ENCODE data around the gene KLRF2. TPM values are rescaled to one million over a fixed set of nuclear protein-coding genes. Genes with fewer than 3 reads are reported as not detected.

KLRF2 gene
- total RNA-seq, 4 donors from 2014 or later, result not detected

GRCh38 chr12:9856894-9857293 lies 24.4 kb upstream of the KLRF2 start:
- TF ChIP-seq, protein P1, sequence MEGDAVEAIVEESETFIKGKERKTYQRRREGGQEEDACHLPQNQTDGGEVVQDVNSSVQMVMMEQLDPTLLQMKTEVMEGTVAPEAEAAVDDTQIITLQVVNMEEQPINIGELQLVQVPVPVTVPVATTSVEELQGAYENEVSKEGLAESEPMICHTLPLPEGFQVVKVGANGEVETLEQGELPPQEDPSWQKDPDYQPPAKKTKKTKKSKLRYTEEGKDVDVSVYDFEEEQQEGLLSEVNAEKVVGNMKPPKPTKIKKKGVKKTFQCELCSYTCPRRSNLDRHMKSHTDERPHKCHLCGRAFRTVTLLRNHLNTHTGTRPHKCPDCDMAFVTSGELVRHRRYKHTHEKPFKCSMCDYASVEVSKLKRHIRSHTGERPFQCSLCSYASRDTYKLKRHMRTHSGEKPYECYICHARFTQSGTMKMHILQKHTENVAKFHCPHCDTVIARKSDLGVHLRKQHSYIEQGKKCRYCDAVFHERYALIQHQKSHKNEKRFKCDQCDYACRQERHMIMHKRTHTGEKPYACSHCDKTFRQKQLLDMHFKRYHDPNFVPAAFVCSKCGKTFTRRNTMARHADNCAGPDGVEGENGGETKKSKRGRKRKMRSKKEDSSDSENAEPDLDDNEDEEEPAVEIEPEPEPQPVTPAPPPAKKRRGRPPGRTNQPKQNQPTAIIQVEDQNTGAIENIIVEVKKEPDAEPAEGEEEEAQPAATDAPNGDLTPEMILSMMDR (IDR thresholded peaks at IDR 0.05; ENCODE audit: low read depth), result no peak

- TF ChIP-seq, protein P1 (IDR thresholded peaks at IDR 0.05; ENCODE audit: low read depth), result no peak
These were observed 23.2 kb upstream of the KLRF2 start for GRCh38 chr12:9858135-9858534.

- TF ChIP-seq, protein P1 (IDR thresholded peaks at IDR 0.05; ENCODE audit: low read depth), result no peak
These were observed 16.2 kb upstream of the KLRF2 start for GRCh38 chr12:9864913-9865675.

DNA sequence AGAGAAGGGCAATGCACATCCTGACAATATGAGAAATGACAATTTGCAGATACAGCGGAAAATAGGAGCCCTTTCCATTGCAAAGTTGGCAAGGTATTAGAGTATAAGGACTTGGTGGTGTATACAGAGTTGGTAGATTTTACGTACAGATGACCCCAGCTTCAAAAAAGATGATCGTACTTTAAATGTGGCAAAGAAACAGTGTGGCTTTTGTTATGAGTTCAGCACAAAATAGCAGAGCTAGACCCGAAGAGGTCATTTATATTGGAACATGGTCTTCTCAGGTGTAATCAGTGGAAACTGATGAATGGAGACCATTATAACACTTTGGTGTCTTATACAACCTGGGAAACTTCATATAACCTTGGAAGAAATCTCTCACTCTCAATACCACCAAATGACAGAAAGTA lies 14.4 kb upstream of the KLRF2 start:
- TF ChIP-seq, protein P1 (IDR thresholded peaks at IDR 0.05; ENCODE audit: low read depth), result no peak

DNA sequence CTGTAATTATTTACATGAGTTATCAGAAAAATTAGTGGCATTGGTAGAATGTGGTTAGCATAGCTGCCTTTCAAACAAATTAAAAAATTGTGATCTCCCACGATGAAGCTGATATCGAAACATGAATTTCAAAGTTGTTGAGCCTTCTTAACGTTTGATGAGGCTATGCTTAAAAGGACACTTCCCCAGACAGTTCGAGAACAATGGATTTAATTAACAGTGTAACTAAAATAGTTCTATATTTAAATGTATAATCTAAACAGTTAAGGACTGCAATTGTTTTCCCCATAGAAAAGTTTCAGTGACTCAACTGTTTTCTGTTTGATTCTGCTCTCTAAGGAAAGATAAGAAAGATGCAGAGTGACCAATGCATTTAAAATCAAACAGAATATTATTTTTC lies 13.8 kb upstream of the KLRF2 start:
- TF ChIP-seq, protein P1 (IDR thresholded peaks at IDR 0.05; ENCODE audit: low read depth), result no peak

DNA sequence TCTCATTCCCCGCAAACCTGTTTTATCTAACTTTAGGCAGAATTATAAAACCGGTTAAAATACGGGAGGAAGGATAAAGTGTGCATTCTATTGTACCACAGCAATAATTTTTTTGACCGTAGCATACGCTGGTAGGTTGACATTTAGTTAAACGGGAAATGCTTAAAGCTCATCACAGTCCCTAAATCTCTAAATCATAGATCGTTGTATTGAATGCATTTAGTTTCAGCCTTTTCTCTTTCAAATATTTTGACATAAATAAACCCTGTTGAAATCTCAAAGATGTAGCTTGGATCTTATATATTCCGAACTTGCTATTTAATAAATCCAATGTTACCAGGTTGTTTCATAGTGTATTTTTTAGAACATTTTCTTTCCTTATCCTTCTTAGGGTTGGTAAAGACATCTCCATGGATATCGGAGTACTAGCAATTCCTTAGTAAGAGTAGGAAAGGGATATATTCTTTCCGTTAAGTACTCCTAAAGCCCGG lies 12.9 kb upstream of the KLRF2 start:
- TF ChIP-seq, protein P1 (IDR thresholded peaks at IDR 0.05; ENCODE audit: low read depth), result no peak

DNA sequence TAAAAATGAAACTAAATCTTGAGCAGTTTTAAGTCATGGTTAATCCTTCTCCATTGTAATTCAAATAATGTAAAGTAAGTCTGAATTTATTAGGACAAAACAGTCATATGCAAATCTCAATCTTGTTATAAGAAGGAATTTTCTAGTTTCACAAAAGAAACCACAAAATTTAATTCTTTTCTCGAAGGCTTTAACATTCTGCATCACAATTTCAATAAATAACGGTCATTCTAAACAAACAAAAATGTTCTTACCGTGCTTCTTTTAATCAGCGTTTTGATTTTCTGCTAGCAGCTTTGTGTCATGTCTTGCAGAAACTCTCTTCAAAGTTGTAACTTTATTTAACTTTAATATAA lies 12.4 kb upstream of the KLRF2 start:
- TF ChIP-seq, protein P1 (IDR thresholded peaks at IDR 0.05; ENCODE audit: low read depth), result no peak
